A673 (cell line): Measurements from ENCODE around the gene NCAPH2. TPM values are rescaled to one million over a fixed set of nuclear protein-coding genes. Genes with fewer than 3 reads are reported as not detected.

Experiments
- BruUV-seq: library from RNA; stranded (reverse); fragments of 400-500 nt; replicated peaks from 2 replicates; lab custom pipeline; 2021; lab: Mats Ljungman, UMichigan
- CTCF ChIA-PET: fragments of 300-600 bp; sonication (Branson Sonifier 250); formaldehyde crosslinking; loops from one replicate; lab custom pipeline; 2022; ENCODE audit warnings: antibody characterized with exemption; lab: Charles Lee
- POLR2A ChIA-PET: fragments of 300-600 bp; sonication (Branson Sonifier 250); formaldehyde crosslinking; loops from one replicate; lab custom pipeline; 2022; ENCODE audit warnings: antibody characterized with exemption; ENCODE audit not compliant: low non-redundant PET; lab: Charles Lee
- DNase-seq: peaks from one replicate; pipeline ENCODE4 v3.0.0-alpha.2; 2015; ENCODE audit warnings: low spot score
- H3K27ac ChIP-seq: fragments of 200-600 bp; sonication (generic); 2 replicates; pipeline ENCODE4 v1.5.1; 2016; ENCODE audit warnings: mixed run types, low read depth, mild to moderate bottlenecking, mixed read lengths, antibody characterized with exemption, low read length; ENCODE audit not compliant: poor library complexity, severe bottlenecking
- H3K27me3 ChIP-seq: fragments of 200-600 bp; sonication (generic); replicated peaks from 2 replicates; pipeline ENCODE4 v1.6.1; 2017; ENCODE audit warnings: mixed run types, low read depth, mild to moderate bottlenecking, mixed read lengths, antibody characterized with exemption, low read length; ENCODE audit not compliant: insufficient read depth, poor library complexity
- H3K36me3 ChIP-seq: fragments of 200-600 bp; sonication (generic); 2 replicates; pipeline ENCODE4 v1.6.1; 2016; ENCODE audit warnings: mixed run types, mild to moderate bottlenecking, mixed read lengths, antibody characterized with exemption, low read length; ENCODE audit not compliant: insufficient read depth, poor library complexity, severe bottlenecking
- H3K4me1 ChIP-seq: fragments of 200-600 bp; sonication (generic); 2 replicates; pipeline ENCODE4 v1.6.1; 2017; ENCODE audit warnings: mixed run types, mild to moderate bottlenecking, mixed read lengths, antibody characterized with exemption, low read length; ENCODE audit not compliant: insufficient read depth, poor library complexity, severe bottlenecking
- H3K4me3 ChIP-seq: fragments of 200-600 bp; sonication (generic); 2 replicates; pipeline ENCODE4 v1.5.1; 2016; ENCODE audit warnings: low read depth, mixed run types, mild to moderate bottlenecking, mixed read lengths, low read length; ENCODE audit not compliant: poor library complexity, severe bottlenecking
- H3K9me3 ChIP-seq: fragments of 200-600 bp; sonication (generic); 2 replicates; pipeline ENCODE4 v1.6.1; 2016; ENCODE audit warnings: mixed run types, low read depth, mild to moderate bottlenecking, mixed read lengths, antibody characterized with exemption, low read length; ENCODE audit not compliant: poor library complexity, severe bottlenecking
- CTCF ChIP-seq: fragments of 300-800, 200-600 bp; sonication (generic); conservative IDR thresholded peaks from 2 replicates; pipeline ENCODE4 v1.5.1; 2017; ENCODE audit warnings: low read depth, mild to moderate bottlenecking, antibody characterized with exemption, low read length, moderate library complexity, mixed read lengths
- EZH2 ChIP-seq: fragments of 200-600 bp; sonication (generic); IDR thresholded peaks from 2 replicates; pipeline ENCODE4 v1.6.1; 2017; ENCODE audit warnings: borderline replicate concordance, low read depth, mild to moderate bottlenecking, mixed read lengths, antibody characterized with exemption, low read length; ENCODE audit not compliant: poor library complexity, severe bottlenecking
- intact Hi-C: fragments of 100-400 bp; cut with micrococcal nuclease; formaldehyde crosslinking; loops from one replicate; pipeline ENCODE4 v1.10.0; 2022; ENCODE audit not compliant: unreplicated experiment
- total RNA-seq: library from RNA; stranded (reverse); gene quantifications from 2 replicates; pipeline ENCODE4 v1.2.3, GENCODE V29; 2021

The NCAPH2 gene
- total RNA-seq, 1 experiment from 2014 or later = 135 TPM

GRCh38 chr22:50573491-50574382, 65.7 kb downstream of the NCAPH2 start:
- CTCF ChIA-PET = no interaction called here
- POLR2A ChIA-PET = interaction anchor here (0.6 kb wide), 1 partner anchor 274 kb away, joined by 8 read pairs; no protein-coding TSS in a partner anchor
- Histone ChIP-seq H3K9me3 (no peaks in the 10 kb centered on the region), H3K27me3 (no peaks in the 10 kb centered on the region), H3K4me1 (no peaks in the 10 kb centered on the region), H3K4me3 (no peak overlapping the region), H3K36me3 (peaks cover 12% of the 10 kb centered on the region), H3K27ac (no peak overlapping the region)
- intact Hi-C loops = no loop called here
- BruUV-seq = no TSS peak
- DNase-seq = no peak
- no peak for TF ChIP-seq EZH2
- TF ChIP-seq CTCF = no peak

- intact Hi-C loops = no loop called here
- Histone ChIP-seq H3K4me3 (no peak overlapping the region), H3K27me3 (no peaks in the 10 kb centered on the region), H3K9me3 (no peaks in the 10 kb centered on the region), H3K4me1 (no peaks in the 10 kb centered on the region), H3K36me3 (peaks cover 12% of the 10 kb centered on the region), H3K27ac (no peak overlapping the region)
- BruUV-seq = no TSS peak
- CTCF ChIA-PET = no interaction called here
- TF ChIP-seq EZH2 (no peak), CTCF (no peak)
- DNase-seq = no peak
- POLR2A ChIA-PET = interaction anchor here (0.6 kb wide), 1 partner anchor 275 kb away, joined by 8 read pairs; no protein-coding TSS in a partner anchor
Measured at GRCh38 chr22:50574383-50574755, 66.3 kb downstream of the NCAPH2 start.

Other genes starting within 250 kb of the NCAPH2 start
- gene MAPK12, start 246.5 kb upstream of the NCAPH2 start, total RNA-seq = 20.8 and 27.5 TPM in 2 replicates
- gene MAPK11, start 237.8 kb upstream of the NCAPH2 start, total RNA-seq = 5.4 and 10.4 TPM in 2 replicates
- 155 and 173 TPM in 2 replicates for gene PLXNB2, start 200.6 kb upstream of the NCAPH2 start, total RNA-seq
- gene DENND6B, start 181.2 kb upstream of the NCAPH2 start, total RNA-seq = 5.3 and 10.8 TPM in 2 replicates
- 64.6 and 66.7 TPM in 2 replicates for gene PPP6R2, start 164.9 kb upstream of the NCAPH2 start, total RNA-seq
- 97.2 and 107 TPM in 2 replicates for gene SBF1, start 33.2 kb upstream of the NCAPH2 start, total RNA-seq
- 5.4 and 9.8 TPM in 2 replicates for gene ADM2, start 26.7 kb upstream of the NCAPH2 start, total RNA-seq
- 0.32 and 0.46 TPM in 2 replicates for gene MIOX, start 21.4 kb upstream of the NCAPH2 start, total RNA-seq
- gene LMF2, start 522 bp upstream of the NCAPH2 start, total RNA-seq = 79.2 and 79.3 TPM in 2 replicates
- 0.44 and 5.4 TPM in 2 replicates for gene SCO2, start 17.4 kb downstream of the NCAPH2 start, total RNA-seq
- gene TYMP, start 21.8 kb downstream of the NCAPH2 start, total RNA-seq = 0.58 and 0.98 TPM in 2 replicates
- gene KLHDC7B, start 37.7 kb downstream of the NCAPH2 start, total RNA-seq = 1.4 and 1.6 TPM in 2 replicates
- gene SYCE3, start 54.7 kb downstream of the NCAPH2 start, total RNA-seq = not detected in 2 replicates
- 19.2 and 28.3 TPM in 2 replicates for gene CPT1B, start 70.2 kb downstream of the NCAPH2 start, total RNA-seq
- 47.6 and 51.4 TPM in 2 replicates for gene CHKB, start 74.6 kb downstream of the NCAPH2 start, total RNA-seq
- 7.8 and 11.5 TPM in 2 replicates for gene MAPK8IP2, start 92.6 kb downstream of the NCAPH2 start, total RNA-seq
- 15.6 and 19.6 TPM in 2 replicates for gene ARSA, start 119.9 kb downstream of the NCAPH2 start, total RNA-seq
- gene SHANK3, start 164.6 kb downstream of the NCAPH2 start, total RNA-seq = 4.4 and 6.4 TPM in 2 replicates
- not detected in 2 replicates for gene ACR, start 230.0 kb downstream of the NCAPH2 start, total RNA-seq